IMR-90 (cell line): ENCODE results near the gene PLA2G15. TPM values are rescaled to one million over a fixed set of nuclear protein-coding genes. Genes with fewer than 3 reads are reported as not detected.

Source experiments
- ATAC-seq: fragments of 200-7000 bp; cut with Tn5 transposase; 2 replicates; pipeline ENCODE4 v1.9.1; 2020; ENCODE audit warnings: low read depth, mild to moderate bottlenecking, moderate library complexity
- BruUV-seq: library from RNA; stranded (reverse); fragments of 400-500 nt; replicated peaks from 2 replicates; lab custom pipeline; 2021; lab: Mats Ljungman, UMichigan
- CTCF ChIA-PET: fragments of 300-600 bp; formaldehyde crosslinking; extraction: SDS; loops from one replicate; lab custom pipeline; 2021; ENCODE audit warnings: antibody characterized with exemption; lab: Yijun Ruan, JAX
- POLR2A ChIA-PET: fragments of 300-600 bp; sonication (Branson Sonifier 250); formaldehyde crosslinking; loops from one replicate; lab custom pipeline; 2022; ENCODE audit warnings: antibody characterized with exemption; ENCODE audit not compliant: unreplicated experiment; lab: Charles Lee
- DNase-seq: peaks from one replicate; pipeline ENCODE4 v3.0.0; 2013
- H2AFZ ChIP-seq: replicated peaks from 2 replicates; pipeline ENCODE3; 2013; ENCODE audit warnings: low read length, mild to moderate bottlenecking; ENCODE audit not compliant: poor library complexity
- H2AK5ac ChIP-seq: 2 replicates; pipeline ENCODE4 v1.6.1; 2013; ENCODE audit warnings: low read depth, low read length, inconsistent platforms
- H2AK9ac ChIP-seq: replicated peaks from 2 replicates; pipeline ENCODE3; 2013; ENCODE audit warnings: mild to moderate bottlenecking, low read depth, low read length, moderate library complexity; ENCODE audit not compliant: poor library complexity
- H2BK120ac ChIP-seq: 2 replicates; pipeline ENCODE4 v1.6.1; 2013; ENCODE audit warnings: low read depth, low read length, inconsistent platforms
- H2BK15ac ChIP-seq: 3 replicates; pipeline ENCODE4 v1.6.1; 2013; ENCODE audit warnings: low read depth, low read length, inconsistent platforms
- H2BK20ac ChIP-seq: 2 replicates; pipeline ENCODE4 v1.6.1; 2013; ENCODE audit warnings: low read depth, mild to moderate bottlenecking, inconsistent platforms, low read length, moderate library complexity
- H2BK5ac ChIP-seq: 2 replicates; pipeline ENCODE4 v1.6.1; 2013; ENCODE audit warnings: mild to moderate bottlenecking, low read depth, low read length, inconsistent platforms; ENCODE audit not compliant: poor library complexity, severe bottlenecking
- H3K14ac ChIP-seq: replicated peaks from 2 replicates; pipeline ENCODE4 v1.6.1; 2013; ENCODE audit warnings: low read depth, low read length, inconsistent platforms
- H3K18ac ChIP-seq: 2 replicates; pipeline ENCODE4 v1.6.1; 2013; ENCODE audit warnings: low read depth, low read length, control low read depth
- H3K23ac ChIP-seq: 2 replicates; pipeline ENCODE4 v1.6.1; 2013; ENCODE audit warnings: low read depth, low read length, inconsistent platforms
- H3K27ac ChIP-seq: 2 replicates; pipeline ENCODE4 v1.5.1; 2013; ENCODE audit warnings: mild to moderate bottlenecking, control low read depth, low read length; ENCODE audit not compliant: insufficient read depth
- H3K27me3 ChIP-seq: 2 replicates; pipeline ENCODE4 v1.6.1; 2013; ENCODE audit warnings: low read length; ENCODE audit not compliant: control insufficient read depth, insufficient read depth
- H3K36me3 ChIP-seq: 2 replicates; pipeline ENCODE4 v1.6.1; 2013; ENCODE audit warnings: low read length, mixed read lengths; ENCODE audit not compliant: control insufficient read depth, insufficient read depth
- H3K4ac ChIP-seq: 2 replicates; pipeline ENCODE4 v1.6.1; 2013; ENCODE audit warnings: low read depth, low read length, inconsistent platforms
- H3K4me1 ChIP-seq: 2 replicates; pipeline ENCODE4 v1.6.1; 2013; ENCODE audit warnings: low read length, mixed read lengths; ENCODE audit not compliant: control insufficient read depth, insufficient read depth
- H3K4me2 ChIP-seq: 2 replicates; pipeline ENCODE4 v1.6.1; 2013; ENCODE audit warnings: low read depth, mild to moderate bottlenecking, control low read depth, low read length, moderate library complexity
- H3K4me3 ChIP-seq: 2 replicates; pipeline ENCODE4 v1.5.1; 2013; ENCODE audit warnings: low read depth, mild to moderate bottlenecking, control low read depth, low read length, moderate library complexity; ENCODE audit not compliant: insufficient read depth
- H3K56ac ChIP-seq: 2 replicates; pipeline ENCODE4 v1.6.1; 2013; ENCODE audit warnings: low read length, inconsistent platforms; ENCODE audit not compliant: insufficient read depth; ENCODE audit errors: extremely low read depth
- H3K79me1 ChIP-seq, 2 experiments: 2 replicates each; pipeline ENCODE4 v1.6.1; 2013; ENCODE audit warnings: low read length in 2 of 2, inconsistent platforms in 1 of 2, low read depth in 1 of 2
- H3K9ac ChIP-seq: 2 replicates; pipeline ENCODE4 v1.6.1; 2013; ENCODE audit warnings: low read depth, low read length, control low read depth
- H3K9me1 ChIP-seq: 2 replicates; pipeline ENCODE4 v1.6.1; 2013; ENCODE audit warnings: low read length, inconsistent platforms; ENCODE audit not compliant: insufficient read depth
- H3K9me3 ChIP-seq: 2 replicates; pipeline ENCODE4 v1.6.1; 2013; ENCODE audit warnings: low read length; ENCODE audit not compliant: control insufficient read depth, insufficient read depth
- H4K20me1 ChIP-seq: 2 replicates; pipeline ENCODE4 v1.6.1; 2013; ENCODE audit warnings: low read length, inconsistent platforms; ENCODE audit not compliant: insufficient read depth
- H4K5ac ChIP-seq: 2 replicates; pipeline ENCODE4 v1.6.1; 2013; ENCODE audit warnings: mild to moderate bottlenecking, low read depth, low read length, control low read depth
- H4K8ac ChIP-seq, 2 experiments: 2 replicates each; pipeline ENCODE4 v1.6.1; 2013; ENCODE audit warnings: low read depth in 2 of 2, low read length in 2 of 2, control low read depth in 1 of 2, inconsistent platforms in 1 of 2
- H4K91ac ChIP-seq: 2 replicates; pipeline ENCODE4 v1.6.1; 2013; ENCODE audit warnings: low read depth, low read length, inconsistent platforms; ENCODE audit not compliant: insufficient read depth
- BHLHE40 ChIP-seq: fragments of 150-350 bp; IDR thresholded peaks from 2 replicates; pipeline ENCODE4 v1.6.1; 2016; ENCODE audit warnings: mild to moderate bottlenecking, low read depth, low read length
- CEBPB ChIP-seq: IDR thresholded peaks from 2 replicates; pipeline ENCODE4 v1.6.1; 2012; ENCODE audit warnings: low read depth, low read length, improper control_type of control experiment
- CHD1 ChIP-seq: IDR thresholded peaks from 2 replicates; pipeline ENCODE4 v1.6.1; 2012; ENCODE audit warnings: low read depth, low read length, improper control_type of control experiment
- FOS ChIP-seq: fragments of 150-350 bp; IDR thresholded peaks from 2 replicates; pipeline ENCODE4 v1.6.1; 2016; ENCODE audit warnings: low read depth, low read length
- MAFK ChIP-seq: IDR thresholded peaks from 2 replicates; pipeline ENCODE4 v1.6.1; 2012; ENCODE audit warnings: low read depth, low read length, improper control_type of control experiment
- MXI1 ChIP-seq: IDR thresholded peaks from 2 replicates; pipeline ENCODE4 v1.6.1; 2012; ENCODE audit warnings: low read depth, mild to moderate bottlenecking, low read length, moderate library complexity, borderline replicate concordance
- NFE2L2 ChIP-seq: fragments of 150-350 bp; IDR thresholded peaks from 2 replicates; pipeline ENCODE4 v1.6.1; 2016; ENCODE audit warnings: low read depth, mild to moderate bottlenecking, low read length
- POLR2A ChIP-seq: IDR thresholded peaks from 2 replicates; pipeline ENCODE4 v1.6.1; 2012; ENCODE audit warnings: mild to moderate bottlenecking, low read depth, low read length
- RAD21 ChIP-seq: IDR thresholded peaks from 2 replicates; pipeline ENCODE4 v1.6.1; 2012; ENCODE audit warnings: low read length, improper control_type of control experiment
- RCOR1 ChIP-seq: IDR thresholded peaks from 2 replicates; pipeline ENCODE4 v1.6.1; 2012; ENCODE audit warnings: mild to moderate bottlenecking, low read length, improper control_type of control experiment; ENCODE audit not compliant: insufficient replicate concordance
- RFX5 ChIP-seq: IDR thresholded peaks from 2 replicates; pipeline ENCODE4 v1.8.0; 2012; ENCODE audit warnings: low read depth, mild to moderate bottlenecking, low read length, moderate library complexity
- SMC3 ChIP-seq: fragments of 150-350 bp; IDR thresholded peaks from 2 replicates; pipeline ENCODE4 v1.6.1; 2016; ENCODE audit warnings: low read depth, mild to moderate bottlenecking, antibody characterized with exemption, low read length, moderate library complexity
- WGBS, 2 experiments: methylation state at CpG; one replicate each; pipeline versions ENCODE4 v1.1.5 to v1.1.7; 2013; ENCODE audit warnings: missing lambda C conversion rate in 2 of 2; ENCODE audit not compliant: insufficient read length in 1 of 2; ENCODE audit errors: extremely low coverage in 2 of 2; 5-methylcytosine and 5-hydroxymethylcytosine counted together
- dilution Hi-C: fragments of 300-500 bp; cut with HindIII; formaldehyde crosslinking; loops from one replicate; pipeline ENCODE4 v1.14.3; 2018; ENCODE audit warnings: low sequenced_read_pairs; ENCODE audit not compliant: unreplicated experiment
- in situ Hi-C: fragments of 300-500 bp; cut with MboI; formaldehyde crosslinking; loops from 3 replicates; pipeline ENCODE4 v1.14.3; 2019; ENCODE audit warnings: low sequenced_read_pairs, inconsistent platforms, mixed read lengths
- intact Hi-C: fragments of 100-400 bp; cut with micrococcal nuclease; formaldehyde crosslinking; loops from 2 replicates; pipeline ENCODE4 v1.10.0; 2022
- polyA plus RNA-seq, 3 experiments: library from polyadenylated mRNA; depleted of rRNA; stranded (reverse); fragments of >200 nt; gene quantifications; 2 replicates each; pipeline ENCODE4 v1.2.3, GENCODE V29; 2012; ENCODE audit warnings: low replicate concordance in 1 of 3
- total RNA-seq: library from RNA; depleted of rRNA; stranded (reverse); fragments of >200 nt; gene quantifications from 2 replicates; pipeline ENCODE4 v1.2.3, GENCODE V29; 2012
- TF ChIP-seq, protein P1 (sequence below): conservative IDR thresholded peaks from 2 replicates; pipeline ENCODE4 v1.5.1; 2012; ENCODE audit warnings: mild to moderate bottlenecking, low read depth, low read length, improper control_type of control experiment
- TF ChIP-seq, protein P2 (sequence below): fragments of 150-350 bp; IDR thresholded peaks from 2 replicates; pipeline ENCODE4 v1.6.1; 2017; ENCODE audit warnings: mild to moderate bottlenecking, antibody characterized with exemption, low read length, low read depth
- TF ChIP-seq, protein P3 (sequence below): fragments of 150-350 bp; IDR thresholded peaks from 2 replicates; pipeline ENCODE4 v1.6.1; 2016; ENCODE audit warnings: low read depth, mild to moderate bottlenecking, low read length, moderate library complexity, borderline replicate concordance

Gene PLA2G15
- total and polyA plus RNA-seq, 2 of the 4 experiments (the other 2 are of a cell fraction), result 19.5 to 31.7 TPM

DNA sequence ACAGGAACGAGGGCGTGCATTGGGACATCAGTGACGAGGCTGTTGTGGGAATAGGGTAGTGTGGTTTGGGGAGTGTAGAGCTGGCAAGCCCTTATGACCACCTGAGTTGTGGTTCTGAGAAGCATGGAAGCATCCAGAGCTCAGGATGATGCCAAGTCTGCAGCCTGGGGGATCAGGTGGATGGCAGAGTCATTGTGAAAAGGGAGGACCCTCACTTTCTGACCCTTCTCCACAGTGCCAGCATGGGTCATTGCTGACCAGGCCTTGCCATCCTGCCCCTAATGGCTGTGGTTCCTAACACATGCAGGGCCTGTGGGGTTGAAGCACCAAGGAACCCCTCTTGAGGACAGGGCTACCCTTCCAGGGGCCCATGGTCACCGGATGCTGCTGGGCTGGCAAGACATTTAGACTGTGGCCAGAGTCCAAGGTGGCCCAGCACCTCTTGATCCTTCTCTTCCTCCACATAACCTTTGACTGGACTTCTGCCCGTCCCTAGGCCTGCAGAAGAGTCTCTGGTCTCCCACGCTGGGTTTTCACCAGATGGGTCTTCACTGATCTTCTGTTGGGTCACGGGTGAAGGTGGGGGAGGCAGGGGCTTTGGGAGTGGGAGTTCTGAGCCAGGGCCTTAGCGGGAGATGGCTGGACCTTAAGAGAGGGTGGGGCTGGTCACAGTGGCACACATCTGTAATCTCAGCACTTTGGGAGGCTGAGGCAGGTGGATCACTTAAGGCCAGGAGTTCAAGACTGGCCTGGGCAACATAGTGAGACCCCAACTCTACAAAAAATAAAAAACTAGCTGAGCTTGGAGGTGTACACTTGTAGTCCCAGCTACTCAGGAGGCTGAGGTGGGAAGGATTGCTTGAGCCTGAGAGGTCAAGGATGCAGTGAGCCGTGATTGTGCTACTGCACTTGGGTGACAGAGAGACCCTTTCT lies 2.0 kb upstream of the PLA2G15 start:
- no peak overlapping the region for H3K23ac ChIP-seq
- TF ChIP-seq RCOR1 (no peak), FOS (no peak), POLR2A (no peak), BHLHE40 (no peak), NFE2L2 (no peak), SMC3 (no peak), CHD1 (no peak), RFX5 (no peak), CEBPB (no peak), MXI1 (no peak), RAD21 (no peak), MAFK (no peak)
- TF ChIP-seq, protein P1, sequence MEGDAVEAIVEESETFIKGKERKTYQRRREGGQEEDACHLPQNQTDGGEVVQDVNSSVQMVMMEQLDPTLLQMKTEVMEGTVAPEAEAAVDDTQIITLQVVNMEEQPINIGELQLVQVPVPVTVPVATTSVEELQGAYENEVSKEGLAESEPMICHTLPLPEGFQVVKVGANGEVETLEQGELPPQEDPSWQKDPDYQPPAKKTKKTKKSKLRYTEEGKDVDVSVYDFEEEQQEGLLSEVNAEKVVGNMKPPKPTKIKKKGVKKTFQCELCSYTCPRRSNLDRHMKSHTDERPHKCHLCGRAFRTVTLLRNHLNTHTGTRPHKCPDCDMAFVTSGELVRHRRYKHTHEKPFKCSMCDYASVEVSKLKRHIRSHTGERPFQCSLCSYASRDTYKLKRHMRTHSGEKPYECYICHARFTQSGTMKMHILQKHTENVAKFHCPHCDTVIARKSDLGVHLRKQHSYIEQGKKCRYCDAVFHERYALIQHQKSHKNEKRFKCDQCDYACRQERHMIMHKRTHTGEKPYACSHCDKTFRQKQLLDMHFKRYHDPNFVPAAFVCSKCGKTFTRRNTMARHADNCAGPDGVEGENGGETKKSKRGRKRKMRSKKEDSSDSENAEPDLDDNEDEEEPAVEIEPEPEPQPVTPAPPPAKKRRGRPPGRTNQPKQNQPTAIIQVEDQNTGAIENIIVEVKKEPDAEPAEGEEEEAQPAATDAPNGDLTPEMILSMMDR, result no peak
- TF ChIP-seq, protein P2, sequence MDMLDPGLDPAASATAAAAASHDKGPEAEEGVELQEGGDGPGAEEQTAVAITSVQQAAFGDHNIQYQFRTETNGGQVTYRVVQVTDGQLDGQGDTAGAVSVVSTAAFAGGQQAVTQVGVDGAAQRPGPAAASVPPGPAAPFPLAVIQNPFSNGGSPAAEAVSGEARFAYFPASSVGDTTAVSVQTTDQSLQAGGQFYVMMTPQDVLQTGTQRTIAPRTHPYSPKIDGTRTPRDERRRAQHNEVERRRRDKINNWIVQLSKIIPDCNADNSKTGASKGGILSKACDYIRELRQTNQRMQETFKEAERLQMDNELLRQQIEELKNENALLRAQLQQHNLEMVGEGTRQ, result no peak
- TF ChIP-seq, protein P3, sequence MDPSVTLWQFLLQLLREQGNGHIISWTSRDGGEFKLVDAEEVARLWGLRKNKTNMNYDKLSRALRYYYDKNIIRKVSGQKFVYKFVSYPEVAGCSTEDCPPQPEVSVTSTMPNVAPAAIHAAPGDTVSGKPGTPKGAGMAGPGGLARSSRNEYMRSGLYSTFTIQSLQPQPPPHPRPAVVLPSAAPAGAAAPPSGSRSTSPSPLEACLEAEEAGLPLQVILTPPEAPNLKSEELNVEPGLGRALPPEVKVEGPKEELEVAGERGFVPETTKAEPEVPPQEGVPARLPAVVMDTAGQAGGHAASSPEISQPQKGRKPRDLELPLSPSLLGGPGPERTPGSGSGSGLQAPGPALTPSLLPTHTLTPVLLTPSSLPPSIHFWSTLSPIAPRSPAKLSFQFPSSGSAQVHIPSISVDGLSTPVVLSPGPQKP, result no peak

More for the DNA sequence above, 2.0 kb upstream of the PLA2G15 start:
- H3K4me1 ChIP-seq, result peaks cover 14% of the 10 kb centered on the region
- no peak overlapping the region for H2BK120ac ChIP-seq
- intact Hi-C loops, result no loop called here
- no peak overlapping the region for H3K9ac ChIP-seq
- H3K18ac ChIP-seq, result no peak overlapping the region
- no peak overlapping the region for H4K5ac ChIP-seq
- H2BK20ac ChIP-seq, result no peak overlapping the region
- H2AFZ ChIP-seq, result no peak overlapping the region
- H2AK5ac ChIP-seq, result no peak overlapping the region
- peaks cover 27% of the 10 kb centered on the region for H3K9me1 ChIP-seq
- BruUV-seq, result no TSS peak
- ChIA-PET POLR2A (interaction anchor here (0.7 kb wide), 1 partner anchor 249 kb away, joined by 6 read pairs; no protein-coding TSS in a partner anchor), CTCF (interaction anchor here (0.6 kb wide), 1 partner anchor 1334 kb away, joined by 3 read pairs; no protein-coding TSS in a partner anchor)
- H3K27ac ChIP-seq, result no peak overlapping the region
- no CpG with 5 or more reads among the region's 9 CpGs for WGBS, 2 experiments
- H3K56ac ChIP-seq, result no peak overlapping the region
- H3K4me2 ChIP-seq, result no peak overlapping the region
- no peak overlapping the region for H4K8ac ChIP-seq
- in situ Hi-C loops, result no loop called here
- dilution Hi-C loops, result no loop called here
- DNase-seq, result no peak
- ATAC-seq, result no peak
- no peak overlapping the region for H3K4ac ChIP-seq
- no peaks in the 10 kb centered on the region for H3K9me3 ChIP-seq
- H3K36me3 ChIP-seq, result no peaks in the 10 kb centered on the region
- H4K91ac ChIP-seq, result no peak overlapping the region
- no peak overlapping the region for H2BK5ac ChIP-seq
- peaks cover 33 to 44% of the 10 kb centered on the region in 2 experiments for H3K79me1 ChIP-seq
- no peak overlapping the region for H2BK15ac ChIP-seq
- H3K14ac ChIP-seq, result no peak overlapping the region
- no peak overlapping the region for H3K4me3 ChIP-seq
- H4K20me1 ChIP-seq, result no peaks in the 10 kb centered on the region
- H2AK9ac ChIP-seq, result no peak overlapping the region
- no peaks in the 10 kb centered on the region for H3K27me3 ChIP-seq
